Mesothelial cell of epicardium (in vitro differentiated cells): ENCODE data around the gene CALN1. TPM values are rescaled to one million over a fixed set of nuclear protein-coding genes. Genes with fewer than 3 reads are reported as not detected.

Experiments
- DNase-seq, 2 experiments: peaks; one replicate each; pipeline ENCODE4 v3.0.0; 2021; ENCODE audit warnings: low spot score in 2 of 2; ENCODE audit not compliant: unreplicated experiment in 2 of 2
- H3K27ac Mint-ChIP-seq: 2 replicates; pipeline ENCODE4 v1.8.0; 2021; ENCODE audit warnings: mixed read lengths
- H3K27me3 Mint-ChIP-seq: 2 replicates; pipeline ENCODE4 v1.8.0; 2021; ENCODE audit warnings: low read depth, mixed read lengths
- H3K36me3 Mint-ChIP-seq: 2 replicates; pipeline ENCODE4 v1.8.0; 2021; ENCODE audit warnings: mixed read lengths
- H3K4me1 Mint-ChIP-seq: 2 replicates; pipeline ENCODE4 v1.8.0; 2021; ENCODE audit warnings: mixed read lengths
- H3K4me3 Mint-ChIP-seq: 2 replicates; pipeline ENCODE4 v1.8.0; 2021; ENCODE audit warnings: mild to moderate bottlenecking, moderate library complexity, mixed read lengths
- H3K9me3 Mint-ChIP-seq: 2 replicates; pipeline ENCODE4 v1.8.0; 2021; ENCODE audit warnings: mixed read lengths
- total RNA-seq: library from RNA; stranded (reverse); gene quantifications from 3 replicates; pipeline ENCODE4 v1.2.1, GENCODE V29; 2021
- TF ChIP-seq, protein P1 (sequence below): fragments of 200-600 bp; sonication (generic); IDR thresholded peaks from one replicate; pipeline ENCODE4 v1.5.0; 2021; ENCODE audit warnings: antibody characterized with exemption; ENCODE audit not compliant: unreplicated experiment

Gene CALN1
- total RNA-seq, 1 donor from 2014 or later = 1.1 TPM

DNA sequence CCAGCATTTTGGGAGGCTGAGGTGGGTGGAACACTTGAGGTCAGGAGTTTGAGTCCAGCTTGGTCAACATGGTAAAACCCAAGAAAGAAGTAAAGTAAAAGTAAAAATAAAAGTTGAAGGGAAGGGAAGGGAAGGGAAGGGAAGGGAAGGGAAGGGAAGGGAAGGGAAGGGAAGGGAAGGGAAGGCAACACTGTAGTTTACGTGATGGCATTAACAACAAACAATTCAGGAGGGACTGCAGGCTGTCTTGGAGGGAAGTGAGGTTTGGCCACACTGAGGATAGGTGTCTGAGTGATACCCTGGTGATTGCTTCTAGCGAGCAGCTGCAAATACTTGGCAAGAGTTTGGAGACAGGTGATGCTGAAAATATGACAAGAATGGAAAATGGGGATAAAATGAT, 298.0 kb downstream of the CALN1 start:
- Mint-ChIP-seq H3K9me3 (peaks cover 15% of the 10 kb centered on the region), H3K4me1 (no peaks in the 10 kb centered on the region), H3K4me3 (no peak overlapping the region), H3K27ac (no peak overlapping the region), H3K27me3 (peaks cover 5% of the 10 kb centered on the region), H3K36me3 (no peaks in the 10 kb centered on the region)
- no peak for DNase-seq
- TF ChIP-seq, protein P1, sequence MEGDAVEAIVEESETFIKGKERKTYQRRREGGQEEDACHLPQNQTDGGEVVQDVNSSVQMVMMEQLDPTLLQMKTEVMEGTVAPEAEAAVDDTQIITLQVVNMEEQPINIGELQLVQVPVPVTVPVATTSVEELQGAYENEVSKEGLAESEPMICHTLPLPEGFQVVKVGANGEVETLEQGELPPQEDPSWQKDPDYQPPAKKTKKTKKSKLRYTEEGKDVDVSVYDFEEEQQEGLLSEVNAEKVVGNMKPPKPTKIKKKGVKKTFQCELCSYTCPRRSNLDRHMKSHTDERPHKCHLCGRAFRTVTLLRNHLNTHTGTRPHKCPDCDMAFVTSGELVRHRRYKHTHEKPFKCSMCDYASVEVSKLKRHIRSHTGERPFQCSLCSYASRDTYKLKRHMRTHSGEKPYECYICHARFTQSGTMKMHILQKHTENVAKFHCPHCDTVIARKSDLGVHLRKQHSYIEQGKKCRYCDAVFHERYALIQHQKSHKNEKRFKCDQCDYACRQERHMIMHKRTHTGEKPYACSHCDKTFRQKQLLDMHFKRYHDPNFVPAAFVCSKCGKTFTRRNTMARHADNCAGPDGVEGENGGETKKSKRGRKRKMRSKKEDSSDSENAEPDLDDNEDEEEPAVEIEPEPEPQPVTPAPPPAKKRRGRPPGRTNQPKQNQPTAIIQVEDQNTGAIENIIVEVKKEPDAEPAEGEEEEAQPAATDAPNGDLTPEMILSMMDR = no peak

DNA sequence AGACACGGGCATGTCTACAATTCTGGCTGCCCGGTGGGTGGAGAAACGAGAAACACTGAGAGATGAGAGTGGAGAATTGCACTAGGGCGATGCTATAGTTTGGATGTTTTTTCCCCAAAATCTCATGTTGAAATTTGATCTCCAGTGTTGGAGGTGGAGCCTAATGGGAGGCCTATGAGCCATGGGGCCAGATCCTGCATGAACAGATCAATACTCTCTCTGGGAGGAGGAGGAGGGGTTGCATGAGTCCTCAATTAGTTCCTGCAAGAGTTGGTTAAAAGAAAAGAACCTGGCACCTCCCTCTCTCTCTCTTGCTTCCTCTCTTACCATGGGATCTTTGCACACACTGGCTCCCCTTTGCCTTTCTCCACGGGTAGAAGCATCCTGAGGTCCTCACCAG, 299.1 kb downstream of the CALN1 start:
- TF ChIP-seq, protein P1 = no peak
- H3K9me3 Mint-ChIP-seq = peaks cover 16% of the 10 kb centered on the region
- H3K36me3 Mint-ChIP-seq = no peaks in the 10 kb centered on the region
- DNase-seq = no peak
- H3K27me3 Mint-ChIP-seq = peaks cover 8% of the 10 kb centered on the region
- no peak overlapping the region for H3K4me3 Mint-ChIP-seq
- H3K4me1 Mint-ChIP-seq = no peaks in the 10 kb centered on the region
- H3K27ac Mint-ChIP-seq = no peak overlapping the region

DNA sequence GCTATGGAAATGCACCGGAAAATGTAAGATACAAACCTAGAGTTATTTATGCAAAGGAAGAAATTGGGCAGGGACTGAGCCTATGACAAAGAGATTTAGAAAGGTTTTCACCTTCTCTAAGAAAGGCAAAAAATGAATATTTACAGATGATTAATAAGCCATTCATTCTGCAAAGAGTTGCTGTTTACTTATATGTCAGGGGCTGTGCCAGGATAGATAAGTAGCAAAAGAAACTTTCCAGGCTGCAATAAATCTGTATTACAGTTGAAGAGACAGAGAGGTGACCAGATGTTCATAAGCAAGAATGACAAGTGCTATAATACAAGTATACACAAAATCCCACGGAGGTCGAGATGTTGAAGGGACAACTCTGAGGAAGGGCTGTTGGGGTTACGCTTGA, 299.6 kb downstream of the CALN1 start:
- no peak for DNase-seq
- TF ChIP-seq, protein P1 = no peak
- Mint-ChIP-seq H3K27ac (no peak overlapping the region), H3K9me3 (peaks cover 20% of the 10 kb centered on the region), H3K4me3 (no peak overlapping the region), H3K4me1 (no peaks in the 10 kb centered on the region), H3K27me3 (peaks cover 11% of the 10 kb centered on the region), H3K36me3 (no peaks in the 10 kb centered on the region)

DNA sequence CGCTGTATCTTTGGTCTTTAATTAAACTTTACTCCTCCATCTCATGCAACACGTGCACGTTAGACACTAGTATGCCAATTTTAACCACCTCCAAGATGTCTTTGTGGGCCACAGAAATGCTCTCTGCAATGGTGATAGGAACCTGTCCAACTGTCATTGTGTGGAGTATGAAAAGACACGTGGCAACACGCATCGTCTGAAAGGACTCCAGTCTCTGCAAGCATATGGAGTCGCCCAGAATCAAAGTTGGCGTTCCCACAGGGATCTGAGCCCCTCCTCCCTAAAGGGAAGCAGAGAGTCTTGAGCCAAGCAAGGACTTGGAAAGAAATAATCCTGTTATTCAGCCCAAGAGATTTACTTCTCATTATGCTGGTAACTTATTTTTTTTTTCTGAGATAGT, 301.1 kb downstream of the CALN1 start:
- no peak overlapping the region for H3K27ac Mint-ChIP-seq
- H3K9me3 Mint-ChIP-seq = peaks cover 18% of the 10 kb centered on the region
- no peaks in the 10 kb centered on the region for H3K36me3 Mint-ChIP-seq
- H3K27me3 Mint-ChIP-seq = peaks cover 12% of the 10 kb centered on the region
- H3K4me3 Mint-ChIP-seq = no peak overlapping the region
- TF ChIP-seq, protein P1 = no peak
- H3K4me1 Mint-ChIP-seq = no peaks in the 10 kb centered on the region
- DNase-seq = no peak

DNA sequence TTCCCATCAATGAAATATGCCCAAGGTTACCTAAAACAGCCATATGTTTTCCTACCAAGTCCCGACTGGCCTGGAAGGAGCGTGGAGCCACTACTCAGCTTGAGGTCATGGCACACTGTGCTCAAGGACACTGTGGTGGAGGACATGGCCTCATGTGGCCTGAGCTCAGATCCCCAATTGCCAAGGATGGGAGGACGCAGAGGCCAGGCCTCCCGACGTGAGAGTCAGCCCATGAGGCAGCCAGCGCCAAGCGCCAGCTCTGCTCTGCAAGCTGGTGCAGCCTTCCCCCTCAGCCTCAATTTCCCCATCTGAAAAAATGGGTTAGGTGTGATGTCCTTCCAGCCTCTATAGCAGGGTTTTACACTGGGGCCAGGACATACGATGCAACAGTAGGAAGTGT, 302.6 kb downstream of the CALN1 start:
- Mint-ChIP-seq H3K4me3 (no peak overlapping the region), H3K27me3 (peaks cover 18% of the 10 kb centered on the region), H3K9me3 (peaks cover 18% of the 10 kb centered on the region), H3K4me1 (no peaks in the 10 kb centered on the region), H3K36me3 (no peaks in the 10 kb centered on the region), H3K27ac (no peak overlapping the region)
- no peak for DNase-seq
- TF ChIP-seq, protein P1 = no peak

DNA sequence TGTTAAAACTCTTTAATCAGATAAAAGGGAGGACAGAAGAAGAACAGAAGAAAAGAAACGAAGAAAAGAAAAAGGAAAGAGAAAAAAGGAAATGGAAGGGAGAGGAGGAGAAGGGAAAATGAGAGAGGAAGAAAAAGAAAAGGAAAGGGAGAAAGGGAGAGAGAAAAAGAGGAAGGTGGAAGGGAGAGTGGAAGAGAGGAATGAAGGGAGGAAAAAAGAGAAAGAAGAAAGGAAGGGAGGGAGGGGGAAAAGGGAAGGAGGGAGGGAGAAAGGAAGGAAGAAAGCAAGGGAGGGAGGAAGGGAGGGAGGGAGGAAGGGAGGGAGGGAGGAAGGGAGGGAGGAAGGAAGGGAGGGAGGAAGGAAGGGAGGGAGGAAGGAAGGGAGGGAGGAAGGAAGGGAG, 305.7 kb downstream of the CALN1 start:
- H3K4me1 Mint-ChIP-seq = no peaks in the 10 kb centered on the region
- TF ChIP-seq, protein P1 = no peak
- DNase-seq = no peak
- H3K9me3 Mint-ChIP-seq = peaks cover 18% of the 10 kb centered on the region
- no peak overlapping the region for H3K27ac Mint-ChIP-seq
- no peak overlapping the region for H3K4me3 Mint-ChIP-seq
- peaks cover 26% of the 10 kb centered on the region for H3K27me3 Mint-ChIP-seq
- no peaks in the 10 kb centered on the region for H3K36me3 Mint-ChIP-seq
